MCF 10A (cell line): ENCODE measurements around the gene ANAPC1. TPM values are rescaled to one million over a fixed set of nuclear protein-coding genes. Genes with fewer than 3 reads are reported as not detected.
"Not testable (repeated sequence)": the region's sequence is repeated elsewhere in the genome, so short reads cannot be mapped to it uniquely, and the experiment has no call there.

Experiments used
- BruUV-seq: library from RNA; stranded (reverse); fragments of 400-500 nt; replicated peaks from 2 replicates; lab custom pipeline; 2021; lab: Mats Ljungman, UMichigan
- CTCF ChIA-PET: fragments of 300-600 bp; sonication (Branson Sonifier 250); formaldehyde crosslinking; extraction: SDS; loops from one replicate; lab custom pipeline; 2021; ENCODE audit warnings: antibody characterized with exemption, inconsistent platforms; lab: Yijun Ruan, JAX
- POLR2A ChIA-PET: fragments of 300-600, 350-650 bp; sonication (Branson Sonifier 250); formaldehyde crosslinking; extraction: SDS; loops from one replicate; lab custom pipeline; 2020; ENCODE audit warnings: antibody characterized with exemption, inconsistent platforms; lab: Yijun Ruan, JAX
- DNase-seq: peaks from one replicate; pipeline ENCODE4 v3.0.0-alpha.2; 2018; ENCODE audit not compliant: unreplicated experiment
- H3K27ac Mint-ChIP-seq: one replicate; pipeline ENCODE4 v1.8.0; 2022; ENCODE audit warnings: mild to moderate bottlenecking, low read depth, mixed read lengths; ENCODE audit not compliant: unreplicated experiment
- H3K27me3 Mint-ChIP-seq: one replicate; pipeline ENCODE4 v1.8.0; 2022; ENCODE audit warnings: mixed read lengths; ENCODE audit not compliant: insufficient read depth, unreplicated experiment
- H3K36me3 Mint-ChIP-seq: one replicate; pipeline ENCODE4 v1.8.0; 2022; ENCODE audit warnings: mild to moderate bottlenecking, moderate library complexity, mixed read lengths; ENCODE audit not compliant: insufficient read depth, unreplicated experiment
- H3K4me1 Mint-ChIP-seq: one replicate; pipeline ENCODE4 v1.8.0; 2022; ENCODE audit warnings: mixed read lengths; ENCODE audit not compliant: insufficient read depth, unreplicated experiment
- H3K4me3 Mint-ChIP-seq: one replicate; pipeline ENCODE4 v1.8.0; 2022; ENCODE audit warnings: mild to moderate bottlenecking, moderate library complexity, mixed read lengths; ENCODE audit not compliant: unreplicated experiment
- H3K9me3 Mint-ChIP-seq: one replicate; pipeline ENCODE4 v1.8.0; 2022; ENCODE audit warnings: mixed read lengths; ENCODE audit not compliant: unreplicated experiment
- CTCF ChIP-seq: fragments of 200-600 bp; IDR thresholded peaks from one replicate; pipeline ENCODE4 v1.8.0; 2022; ENCODE audit warnings: antibody characterized with exemption, mild to moderate bottlenecking; ENCODE audit not compliant: unreplicated experiment
- intact Hi-C: fragments of 100-400 bp; cut with micrococcal nuclease; formaldehyde crosslinking; loops from 2 replicates; pipeline ENCODE4 v1.14.1; 2022
- total RNA-seq: library from RNA; stranded (reverse); gene quantifications from 2 replicates; pipeline ENCODE4 v1.2.3, GENCODE V29; 2022

Gene ANAPC1
- total RNA-seq, 1 experiment from 2014 or later, result 66.1 TPM

- BruUV-seq, H3K27me3 Mint-ChIP-seq, H3K4me3 Mint-ChIP-seq, CTCF ChIA-PET, H3K4me1 Mint-ChIP-seq, H3K27ac Mint-ChIP-seq, intact Hi-C loops, H3K36me3 Mint-ChIP-seq, H3K9me3 Mint-ChIP-seq: not testable (repeated sequence)
- POLR2A ChIA-PET, result interaction anchor here (0.7 kb wide), 1 partner anchor 622 kb away, joined by 3 read pairs; no protein-coding TSS in a partner anchor
- peak; percentile 19 for TF ChIP-seq CTCF
- peak; percentile 70 for DNase-seq
Observed at GRCh38 chr2:111735838-111736721, 147.9 kb downstream of the ANAPC1 start.

- intact Hi-C loops, H3K4me1 Mint-ChIP-seq, H3K27me3 Mint-ChIP-seq, DNase-seq, H3K4me3 Mint-ChIP-seq, H3K9me3 Mint-ChIP-seq, CTCF ChIA-PET, H3K27ac Mint-ChIP-seq, H3K36me3 Mint-ChIP-seq, BruUV-seq, POLR2A ChIA-PET: not testable (repeated sequence)
Observed at GRCh38 chr2:111735420-111735819, 148.6 kb downstream of the ANAPC1 start.

GRCh38 chr2:111729812-111730458, 154.1 kb downstream of the ANAPC1 start:
- DNase-seq, BruUV-seq, H3K9me3 Mint-ChIP-seq, intact Hi-C loops, H3K4me3 Mint-ChIP-seq, POLR2A ChIA-PET, H3K36me3 Mint-ChIP-seq, H3K4me1 Mint-ChIP-seq, H3K27me3 Mint-ChIP-seq, H3K27ac Mint-ChIP-seq, CTCF ChIA-PET: not testable (repeated sequence)

GRCh38 chr2:111727611-111728110, 156.3 kb downstream of the ANAPC1 start:
- H3K4me1 Mint-ChIP-seq, intact Hi-C loops, H3K36me3 Mint-ChIP-seq, POLR2A ChIA-PET, H3K27ac Mint-ChIP-seq, H3K27me3 Mint-ChIP-seq, H3K9me3 Mint-ChIP-seq, BruUV-seq, CTCF ChIA-PET: not testable (repeated sequence)
- peak; percentile 72 for DNase-seq
- peak overlapping the region; percentile 31 for H3K4me3 Mint-ChIP-seq

GRCh38 chr2:111725742-111726141, 158.3 kb downstream of the ANAPC1 start:
- intact Hi-C loops, DNase-seq, H3K27me3 Mint-ChIP-seq, CTCF ChIA-PET, BruUV-seq, POLR2A ChIA-PET, H3K27ac Mint-ChIP-seq, H3K4me1 Mint-ChIP-seq, H3K4me3 Mint-ChIP-seq, H3K9me3 Mint-ChIP-seq, H3K36me3 Mint-ChIP-seq: not testable (repeated sequence)
- peak; percentile 10 for TF ChIP-seq CTCF

- H3K36me3 Mint-ChIP-seq, H3K27ac Mint-ChIP-seq, intact Hi-C loops, H3K4me1 Mint-ChIP-seq, CTCF ChIA-PET, H3K4me3 Mint-ChIP-seq, H3K27me3 Mint-ChIP-seq, DNase-seq, BruUV-seq, POLR2A ChIA-PET, H3K9me3 Mint-ChIP-seq: not testable (repeated sequence)
Observed at GRCh38 chr2:111719610-111720009, 164.4 kb downstream of the ANAPC1 start.
